LNCaP clone FGC (cell line): ENCODE measurements around the gene ST6GALNAC4.
"Not testable (repeated sequence)": the region's sequence is repeated elsewhere in the genome, so short reads cannot be mapped to it uniquely, and the experiment has no call there.

Experiments
- DNase-seq: peaks from one replicate; pipeline ENCODE4 v3.0.0-alpha.2; 2011; ENCODE audit warnings: low read depth
- H3K4me3 ChIP-seq: 2 replicates; pipeline ENCODE4 v1.5.1; 2011; ENCODE audit warnings: mild to moderate bottlenecking, low read depth, low read length, control low read depth
- CTCF ChIP-seq: IDR thresholded peaks from 2 replicates; pipeline ENCODE4 v1.5.1; 2012; ENCODE audit warnings: mild to moderate bottlenecking; ENCODE audit not compliant: control insufficient read depth, insufficient read depth; ENCODE audit errors: extremely low read depth

Gene ST6GALNAC4

DNA sequence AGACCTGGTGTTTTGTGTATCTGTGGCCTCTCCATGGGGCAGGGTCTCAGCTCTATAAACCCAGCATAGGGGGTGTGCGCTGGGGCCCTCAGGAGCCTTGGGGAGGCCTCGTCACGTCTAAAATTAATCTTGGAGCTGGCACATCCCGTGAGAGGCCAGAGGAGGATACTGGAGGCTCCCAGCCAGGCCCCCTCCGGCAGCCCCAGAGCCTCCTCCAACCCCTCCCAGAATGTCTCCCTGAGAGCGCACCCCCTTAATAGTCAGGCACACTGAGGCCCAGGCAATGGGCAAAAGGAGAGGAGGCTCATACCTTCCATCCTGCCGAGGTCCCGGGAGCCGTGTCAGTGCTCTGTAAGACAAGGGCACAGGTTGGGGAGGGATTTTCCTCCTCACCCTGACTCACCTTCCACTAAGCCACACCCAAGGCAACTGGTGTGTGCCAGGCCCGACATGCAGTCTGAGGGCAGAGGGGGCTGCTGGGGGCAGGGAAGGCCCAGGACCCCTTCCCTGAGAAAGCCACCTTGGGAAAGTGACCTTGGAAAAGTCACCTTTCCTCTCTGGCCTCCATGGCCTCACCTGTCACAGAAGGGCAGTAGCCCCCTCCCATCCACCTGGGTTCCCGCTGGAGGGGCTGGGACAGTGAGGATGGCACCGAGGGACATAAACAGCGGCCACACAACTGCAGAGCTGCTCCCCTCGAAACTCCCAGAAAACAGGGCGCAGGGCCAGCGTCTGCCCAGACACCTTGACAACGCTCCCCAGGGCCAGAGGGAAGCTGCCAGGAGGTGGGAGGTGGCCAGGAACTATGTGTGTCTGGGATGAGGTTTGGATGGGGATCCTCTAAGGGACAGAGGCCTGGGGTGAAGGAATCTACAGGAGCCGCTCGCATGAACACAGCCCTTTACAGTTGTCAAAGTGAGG lies 42.3 kb downstream of the ST6GALNAC4 start:
- TF ChIP-seq CTCF: no peak
- DNase-seq: no peak
- H3K4me3 ChIP-seq: no peak overlapping the region

DNA sequence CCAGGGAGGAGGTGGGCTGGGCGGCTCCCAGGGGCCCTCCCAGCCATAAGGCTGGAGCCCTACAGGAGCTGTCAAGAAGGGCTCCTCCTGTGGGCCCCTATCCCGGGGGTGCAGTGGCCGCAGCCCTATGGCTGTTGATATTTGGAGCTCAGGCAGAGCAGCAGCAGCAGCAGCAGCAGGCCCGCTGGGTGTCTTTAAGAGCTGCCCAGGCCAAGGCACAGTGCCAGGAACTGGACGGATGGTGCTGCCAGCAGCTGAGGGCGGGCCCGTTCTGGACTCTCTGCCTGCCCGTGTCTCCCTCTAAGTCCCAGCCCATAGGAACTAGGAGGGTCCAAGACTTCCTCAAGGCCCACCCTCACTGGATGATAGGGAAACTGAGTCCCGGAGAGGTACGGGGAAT lies 43.0 kb downstream of the ST6GALNAC4 start:
- no peak overlapping the region for H3K4me3 ChIP-seq
- DNase-seq: peak; percentile 51
- no peak for TF ChIP-seq CTCF

DNA sequence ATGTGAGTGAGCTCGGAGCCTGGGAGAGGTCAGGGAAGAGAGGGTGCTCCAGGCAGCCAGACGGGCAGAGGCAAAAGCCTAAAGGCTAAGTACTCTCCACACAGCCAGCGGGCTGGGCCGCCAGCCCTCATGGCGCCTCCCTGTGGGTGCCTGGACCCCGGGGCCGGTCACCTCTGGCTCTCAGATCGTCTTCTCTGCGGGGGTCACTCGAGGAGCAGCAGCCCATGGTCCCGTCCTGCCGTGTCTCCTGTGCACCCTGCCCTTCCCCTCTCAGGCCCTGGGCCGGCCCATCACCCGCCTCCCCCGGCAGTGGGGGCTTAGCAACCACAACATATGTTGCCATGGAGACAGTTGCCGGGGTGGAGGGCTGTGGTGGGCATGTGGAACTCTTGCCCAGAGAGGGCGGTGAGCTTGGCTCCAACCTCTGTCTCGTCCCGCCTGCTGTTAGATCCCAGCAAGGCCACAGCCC lies 43.6 kb downstream of the ST6GALNAC4 start:
- no peak for TF ChIP-seq CTCF
- no peak for DNase-seq
- no peak overlapping the region for H3K4me3 ChIP-seq

DNA sequence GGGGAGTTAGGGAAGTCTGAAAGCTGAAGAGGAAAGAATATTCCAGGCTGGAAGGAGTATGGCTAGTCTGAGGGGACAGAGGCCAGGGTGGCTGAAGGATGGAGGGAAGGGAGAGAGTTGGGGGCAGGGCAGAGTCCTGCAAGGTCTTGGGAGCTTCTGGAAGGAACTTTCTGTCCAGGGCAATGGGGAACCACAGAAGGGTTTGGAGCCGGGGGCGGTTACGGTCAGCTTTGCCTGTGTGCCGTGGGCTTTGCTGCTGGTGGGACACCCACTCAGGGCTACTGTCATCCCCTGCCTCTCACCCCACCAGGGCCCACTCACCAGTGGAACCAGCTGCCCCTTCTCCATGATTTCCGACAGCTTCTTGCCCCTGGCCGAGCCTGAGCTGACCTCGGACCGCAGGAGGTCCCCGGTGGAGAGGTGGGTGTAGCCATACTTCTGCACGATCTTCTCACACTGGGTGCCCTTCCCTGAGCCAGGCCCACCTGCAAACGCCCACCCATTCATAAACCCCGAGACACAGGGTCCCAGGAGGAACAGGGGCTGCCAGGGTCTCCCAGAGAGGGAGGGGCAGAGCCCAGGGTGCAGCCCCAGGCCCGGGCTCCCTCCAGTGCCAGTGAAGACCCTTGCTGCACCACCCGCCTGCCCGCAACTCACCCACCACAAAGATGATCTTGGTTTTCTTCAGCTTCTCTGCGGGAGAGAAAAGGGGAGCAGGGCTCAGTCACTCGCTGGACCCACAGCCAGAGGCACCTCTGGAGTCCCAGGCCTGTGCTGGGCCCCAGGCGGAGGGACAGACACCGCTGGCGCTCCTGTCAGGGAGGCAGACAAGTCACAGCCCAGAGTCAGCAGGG lies 44.2 kb downstream of the ST6GALNAC4 start:
- DNase-seq: no peak
- TF ChIP-seq CTCF: no peak
- no peak overlapping the region for H3K4me3 ChIP-seq

GRCh38 chr9:127871531-127871930 lies 45.3 kb downstream of the ST6GALNAC4 start:
- DNase-seq: no peak
- H3K4me3 ChIP-seq: no peak overlapping the region
- TF ChIP-seq CTCF: no peak

DNA sequence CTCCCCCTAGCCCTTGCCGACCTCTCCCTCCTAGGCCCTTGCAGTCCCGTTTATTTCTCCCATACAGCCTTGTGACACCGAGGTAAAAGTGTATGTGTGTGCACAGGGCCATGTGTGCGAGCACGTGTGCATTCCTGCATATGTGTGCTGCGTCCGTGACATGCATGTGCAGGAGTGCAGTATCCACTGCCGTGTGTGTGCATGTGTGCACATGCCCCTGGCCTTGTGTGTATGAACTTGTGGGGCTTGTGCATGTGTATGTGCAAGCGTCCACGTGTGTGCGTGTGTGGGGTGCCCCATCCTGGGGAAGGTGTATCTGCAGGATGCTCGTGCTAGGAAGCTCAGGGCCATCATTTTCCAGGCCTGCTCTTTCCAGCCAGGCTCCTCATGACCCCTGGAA lies 46.0 kb downstream of the ST6GALNAC4 start:
- no peak for DNase-seq
- no peak overlapping the region for H3K4me3 ChIP-seq
- no peak for TF ChIP-seq CTCF

DNA sequence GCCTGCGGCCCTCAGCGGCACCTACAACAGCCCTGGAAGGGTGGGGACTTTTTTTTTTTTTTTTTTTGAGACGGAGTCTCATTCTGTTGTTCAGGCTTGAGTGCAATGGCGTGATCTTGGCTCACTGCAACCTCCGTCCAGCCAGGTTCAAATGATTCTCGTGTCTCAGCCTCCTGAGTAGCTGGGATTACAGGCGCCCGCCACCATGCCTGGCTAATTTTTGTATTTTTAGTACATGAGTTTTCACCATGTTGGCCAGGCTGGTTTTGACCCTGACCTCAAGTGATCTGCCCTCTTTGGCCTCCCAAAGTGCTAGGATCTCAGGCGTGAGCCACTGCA lies 46.7 kb downstream of the ST6GALNAC4 start:
- H3K4me3 ChIP-seq, DNase-seq: not testable (repeated sequence)
